HG02938 (cell line): ENCODE measurements around the gene REXO1.
A peak's percentile ranks its signal among the peaks of the same experiment; 100 is the strongest.

Experiments
- ATAC-seq: cut with Tn5 transposase; IDR thresholded peaks from one replicate; pipeline ENCODE4 v1.9.1; 2021; ENCODE audit warnings: mild to moderate bottlenecking, moderate library complexity; ENCODE audit not compliant: unreplicated experiment

REXO1 gene

GRCh38 chr19:1816530-1817298, 31.6 kb downstream of the REXO1 start:
- ATAC-seq, result no peak

- no peak for ATAC-seq
Measured at GRCh38 chr19:1815605-1816529, 32.4 kb downstream of the REXO1 start.

- no peak for ATAC-seq
Measured at GRCh38 chr19:1814833-1815604, 33.3 kb downstream of the REXO1 start.

GRCh38 chr19:1814391-1814790, 33.9 kb downstream of the REXO1 start:
- ATAC-seq, result no peak

GRCh38 chr19:1813192-1814182, 34.8 kb downstream of the REXO1 start:
- no peak for ATAC-seq

GRCh38 chr19:1812426-1813191, 35.7 kb downstream of the REXO1 start:
- peak; percentile 68 for ATAC-seq

GRCh38 chr19:1811942-1812425, 36.3 kb downstream of the REXO1 start, which contains the start of gene ATP8B3:
Gene ATP8B3 (minus strand): TSS chr19:1812276. CDS start chr19:1811736, 540 bp downstream.
- ATAC-seq, result no peak

- no peak for ATAC-seq
Measured at GRCh38 chr19:1811472-1811894, 36.8 kb downstream of the REXO1 start.

- ATAC-seq, result no peak
Measured at GRCh38 chr19:1810439-1811160, 37.7 kb downstream of the REXO1 start.

GRCh38 chr19:1809678-1810077, 38.6 kb downstream of the REXO1 start:
- no peak for ATAC-seq

- ATAC-seq, result no peak
Measured at GRCh38 chr19:1808395-1808731, 39.9 kb downstream of the REXO1 start.

- no peak for ATAC-seq
Measured at GRCh38 chr19:1807695-1808394, 40.4 kb downstream of the REXO1 start.

- no peak for ATAC-seq
Measured at GRCh38 chr19:1807030-1807694, 41.1 kb downstream of the REXO1 start.

GRCh38 chr19:1806184-1807029, 41.9 kb downstream of the REXO1 start:
- ATAC-seq, result no peak

- no peak for ATAC-seq
Measured at GRCh38 chr19:1805401-1806183, 42.7 kb downstream of the REXO1 start.

- ATAC-seq, result no peak
Measured at GRCh38 chr19:1804858-1805257, 43.4 kb downstream of the REXO1 start.
